Heart left ventricle (tissue), 16 donors: Measurements from ENCODE around the gene ZNF543. TPM values are rescaled to one million over a fixed set of nuclear protein-coding genes. Genes with fewer than 3 reads are reported as not detected.
"Not testable (repeated sequence)": the region's sequence is repeated elsewhere in the genome, so short reads cannot be mapped to it uniquely, and the experiment has no call there.

Experiments
- ATAC-seq, 4 donors: fragments of 200-7000 bp; cut with Tn5 transposase; one replicate each; pipeline ENCODE4 v1.9.1; 2020 to 2022; ENCODE audit warnings: moderate library complexity in 4 of 4, mild to moderate bottlenecking in 3 of 4, moderate number of reproducible peaks in 1 of 4
- DNase-seq, 5 donors: peaks; one replicate each; pipeline ENCODE4 v3.0.0-alpha.2; 2020
- H3K27ac ChIP-seq, 12 donors: fragments of 200-600 bp; sonication (generic) in 4 of 12; one replicate each; pipeline versions ENCODE4 v1.5.0 to v1.8.0; 2016 to 2022; ENCODE audit warnings: mild to moderate bottlenecking in 2 of 12
- H3K27me3 ChIP-seq, 9 donors: fragments of 200-600 bp; sonication (generic) in 2 of 9; one replicate each; pipeline versions ENCODE4 v1.5.1 to v1.8.0; 2016 to 2022; ENCODE audit warnings: mild to moderate bottlenecking in 3 of 9
- H3K36me3 ChIP-seq, 9 donors: fragments of 200-600 bp; sonication (generic) in 2 of 9; one replicate each; pipeline versions ENCODE4 v1.5.0 to v1.8.0; 2018 to 2022; ENCODE audit warnings: mild to moderate bottlenecking in 2 of 9
- H3K4me1 ChIP-seq, 12 donors: fragments of 200-600 bp; sonication (generic) in 4 of 12; one replicate each; pipeline versions ENCODE4 v1.5.0 to v1.8.0; 2016 to 2022; ENCODE audit warnings: mild to moderate bottlenecking in 3 of 12
- H3K4me3 ChIP-seq, 12 donors: fragments of 200-600 bp; sonication (generic) in 4 of 12; one replicate each; pipeline versions ENCODE4 v1.5.0 to v1.8.0; 2017 to 2022; ENCODE audit warnings: mild to moderate bottlenecking in 9 of 12, moderate library complexity in 4 of 12
- H3K9me3 ChIP-seq, 12 donors: fragments of 200-600 bp; sonication (generic) in 4 of 12; one replicate each; pipeline versions ENCODE4 v1.5.0 to v1.8.0; 2016 to 2022; ENCODE audit warnings: mild to moderate bottlenecking in 1 of 12
- POLR2A ChIP-seq, 2 donors: fragments of 450-650 bp; IDR thresholded peaks; one replicate each; pipeline ENCODE4 v1.6.1; 2017; ENCODE audit warnings: antibody characterized with exemption in 2 of 2, mild to moderate bottlenecking in 2 of 2, moderate library complexity in 2 of 2
- WGBS, 4 donors: extraction: QIAGEN DNeasy Blood & Tissue Kit in 2 of 4; methylation state at CpG; one replicate each; pipeline versions ENCODE4 v1.1.5 to v1.1.7; 2013 to 2018; 5-methylcytosine and 5-hydroxymethylcytosine counted together
- intact Hi-C, 10 donors: fragments of 100-400 bp; cut with DNase I; formaldehyde crosslinking; loops; one replicate each; pipeline versions ENCODE4 v1.11.1 to v1.14.2; 2022
- polyA plus RNA-seq, 2 donors: library from polyadenylated mRNA; stranded (reverse); fragments of 200-250 nt; gene quantifications; one replicate each; pipeline ENCODE4 v1.2.3, GENCODE V29; 2013
- total RNA-seq, 9 donors: library from RNA; depleted of rRNA in 2 of 9; stranded (reverse); fragments of >200 nt in 2 of 9; fragmentation: NEBNext Ultra II Directional in 3 of 9; extraction: Animal tissue kit (Norgen Biotek cat#: 25700) in 3 of 9; gene quantifications; one replicate each; pipeline versions ENCODE4 v1.1.0 to v1.2.4, GENCODE V29; 2016 to 2023
- TF ChIP-seq, protein P1 (sequence below), 12 donors: fragments of 200-600 bp; sonication (generic) in 4 of 12; IDR thresholded peaks; one replicate each; pipeline versions ENCODE4 v1.5.0 to v1.8.0; 2018 to 2022; ENCODE audit warnings: antibody characterized with exemption in 12 of 12, mild to moderate bottlenecking in 5 of 12
- donor health status: ischemic (EF 13 %, LVEDD 7.1; RV severe dilation, severe dysfunction).
- donor health status: healthy with polysubstance abuse.
- donor health status: DM: no; HTN: yes; CAD: no.
- donor health status: DM: no; HTN: no; CAD: no.
- donor health status: ischemic (EF 25% LVEDD 6.9; RV normal size, moderate dysfunction).
- donor health status: ischemic (EF 25% LVEDD 5.7; RV mildly dilated, moderate dysfunction).
- donor health status: healthy.
- donor health status: DM: yes; HTN: yes; CAD: no.
- donor health status: ischemic (EF 35%, LVEDD 5.7; RV mildly dilated, moderate dysfunction).
- donor health status: nonischemic (EF 11% LVEDD 7.7; RV severe dilation, severe dysfunction).
- donor health status: DM: yes; HTN: yes; CAD: no.
- donor health status: PGD.
- donor health status: ischemic (EF 29% LVEDD 5.4; RV normal size, mild dysfunction).
- donor health status: nonischemic (EF 23%, LVEDD 6.1; RV moderate dilation, normal function).

Gene ZNF543
- total and polyA plus RNA-seq, 11 donors = 1.6 to 9.1 (median 6.4) TPM

DNA sequence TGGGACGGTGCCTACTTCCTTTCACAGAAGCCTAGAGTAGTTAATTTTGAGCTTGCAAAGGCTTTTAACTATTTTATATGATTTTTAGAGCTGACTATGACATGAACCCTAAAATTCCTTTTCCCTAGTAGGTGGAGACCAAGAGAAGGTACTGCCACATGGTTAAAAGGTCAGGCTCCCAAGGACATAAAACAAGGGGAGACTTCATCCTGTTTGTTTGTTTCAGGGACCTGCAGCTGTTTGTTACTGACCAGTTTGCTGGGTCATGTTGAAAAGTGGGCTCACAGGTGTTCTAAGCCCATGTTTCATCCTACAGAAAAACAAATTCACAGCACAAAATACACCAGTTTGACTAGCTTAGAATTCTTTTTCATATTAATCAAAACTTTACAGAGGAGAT is 43.8 kb upstream of the ZNF543 start:
- H3K4me3 ChIP-seq = no peak overlapping the region
- no peak for DNase-seq
- intact Hi-C loops = loop anchor here in 4 of 10 donors (5.0 kb wide), 2 partner anchors 34 to 46 kb away; partner anchors contain the start of genes ZNF805 (in 3 of the 4) and ZNF543 (in 1 of the 4)
- WGBS, 4 donors = 75 to 100% (median 81%) methylated on average over 1 of the region's 1 CpG
- no peaks in the 10 kb centered on the region for H3K27me3 ChIP-seq
- peaks cover 0 to 27% (median 4%) of the 10 kb centered on the region in 9 donors for H3K36me3 ChIP-seq
- no peak for ATAC-seq
- H3K4me1 ChIP-seq = peaks cover under 1 to 16% (median 9%) of the 10 kb centered on the region in 12 donors
- TF ChIP-seq, protein P1, sequence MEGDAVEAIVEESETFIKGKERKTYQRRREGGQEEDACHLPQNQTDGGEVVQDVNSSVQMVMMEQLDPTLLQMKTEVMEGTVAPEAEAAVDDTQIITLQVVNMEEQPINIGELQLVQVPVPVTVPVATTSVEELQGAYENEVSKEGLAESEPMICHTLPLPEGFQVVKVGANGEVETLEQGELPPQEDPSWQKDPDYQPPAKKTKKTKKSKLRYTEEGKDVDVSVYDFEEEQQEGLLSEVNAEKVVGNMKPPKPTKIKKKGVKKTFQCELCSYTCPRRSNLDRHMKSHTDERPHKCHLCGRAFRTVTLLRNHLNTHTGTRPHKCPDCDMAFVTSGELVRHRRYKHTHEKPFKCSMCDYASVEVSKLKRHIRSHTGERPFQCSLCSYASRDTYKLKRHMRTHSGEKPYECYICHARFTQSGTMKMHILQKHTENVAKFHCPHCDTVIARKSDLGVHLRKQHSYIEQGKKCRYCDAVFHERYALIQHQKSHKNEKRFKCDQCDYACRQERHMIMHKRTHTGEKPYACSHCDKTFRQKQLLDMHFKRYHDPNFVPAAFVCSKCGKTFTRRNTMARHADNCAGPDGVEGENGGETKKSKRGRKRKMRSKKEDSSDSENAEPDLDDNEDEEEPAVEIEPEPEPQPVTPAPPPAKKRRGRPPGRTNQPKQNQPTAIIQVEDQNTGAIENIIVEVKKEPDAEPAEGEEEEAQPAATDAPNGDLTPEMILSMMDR (IDR thresholded peaks at IDR 0.05) = no peak
- TF ChIP-seq POLR2A (IDR thresholded peaks at IDR 0.05) = no peak
- no peaks in the 10 kb centered on the region for H3K9me3 ChIP-seq
- H3K27ac ChIP-seq = no peak overlapping the region

DNA sequence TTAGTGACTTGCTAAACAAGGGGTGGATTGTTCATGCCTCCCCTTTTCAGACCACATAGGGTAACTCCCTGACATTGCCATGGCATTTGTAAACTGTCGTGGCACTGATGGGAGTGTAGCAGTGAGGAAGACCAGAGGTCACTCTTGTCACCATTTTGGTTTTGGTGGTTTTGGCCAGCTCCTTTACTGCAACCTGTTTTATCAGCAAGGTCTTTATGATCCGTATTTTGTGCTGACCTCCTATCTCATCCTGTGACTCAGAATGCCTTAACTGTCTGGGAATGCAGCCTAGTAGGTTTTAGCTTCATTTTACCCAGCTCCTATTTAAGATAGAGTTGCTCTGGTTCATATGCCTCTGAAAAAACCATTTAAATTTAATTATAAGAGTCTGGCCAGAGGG is 41.8 kb upstream of the ZNF543 start:
- not testable (repeated sequence) for H3K27ac ChIP-seq, H3K9me3 ChIP-seq, DNase-seq, H3K27me3 ChIP-seq, H3K4me3 ChIP-seq, ATAC-seq
- intact Hi-C loops = loop anchor here in 4 of 10 donors (5.0 kb wide), 2 partner anchors 36 to 44 kb away; partner anchors contain the start of genes ZNF805 (in 3 of the 4) and ZNF543 (in 1 of the 4)
- WGBS, 4 donors = 73 to 76% (median 74%) methylated on average over 2 of the region's 2 CpGs
- Histone ChIP-seq H3K4me1 (peaks cover 8 to 35% (median 24%) of the 10 kb centered on the region in 12 donors), H3K36me3 (peaks cover 0 to 21% (median 6%) of the 10 kb centered on the region in 9 donors)

DNA sequence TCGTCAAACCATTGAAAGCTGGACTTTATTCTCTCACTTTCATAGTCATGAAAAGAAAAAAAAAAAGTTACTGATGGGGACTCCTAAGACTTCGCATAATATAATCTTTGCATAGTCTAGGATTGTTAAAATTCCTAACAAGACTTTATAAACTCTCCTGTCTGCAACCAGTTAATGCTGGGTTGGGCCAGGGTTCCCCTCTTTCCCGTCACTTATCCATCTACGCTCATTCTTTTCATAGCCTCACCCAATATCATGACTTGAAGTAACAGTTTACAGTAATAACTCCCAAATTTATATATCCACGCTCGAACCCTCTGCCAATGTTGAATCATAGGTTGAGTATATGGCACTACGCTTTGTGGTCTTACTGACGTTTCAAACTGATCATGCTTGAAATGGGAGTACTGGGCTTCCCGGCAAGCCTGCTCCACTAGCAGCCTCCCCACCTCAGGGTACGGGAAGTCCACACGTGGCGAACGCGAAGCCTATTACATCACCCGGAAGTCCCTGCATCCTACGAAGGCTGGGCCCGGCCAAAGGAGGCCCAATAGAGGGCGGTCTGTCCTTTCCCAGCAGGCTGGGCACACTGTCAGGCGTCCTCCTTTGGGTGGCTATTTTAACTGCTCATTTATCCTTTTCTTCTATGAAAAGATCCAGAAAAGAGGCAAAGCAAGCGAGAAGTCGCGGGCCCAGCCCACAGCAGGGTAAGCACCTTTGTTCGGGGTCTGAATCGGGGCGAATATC is 40.7 kb upstream of the ZNF543 start:
- peak in 1 of 2 donors; percentile 54 for TF ChIP-seq POLR2A (IDR thresholded peaks at IDR 0.05)
- TF ChIP-seq, protein P1 (IDR thresholded peaks at IDR 0.05) = peak in 10 of 12 donors; percentile 11 to 66 (median 46)
- peaks cover 8 to 45% (median 29%) of the 10 kb centered on the region in 12 donors for H3K4me1 ChIP-seq
- no peaks in the 10 kb centered on the region for H3K9me3 ChIP-seq
- no peaks in the 10 kb centered on the region for H3K27me3 ChIP-seq
- 4 to 6% (median 5%) methylated on average over 25 of the region's 25 CpGs for WGBS, 4 donors
- intact Hi-C loops = loop anchor here in 9 of 10 donors (1.0 to 10.0 kb wide), 10 partner anchors 37 to 83 kb away; partner anchors contain the start of genes ZNF805 (in 7 of the 9), ZNF304 (in 5 of the 9), ZNF543 (in 3 of the 9) and TRAPPC2B (in 1 of the 9)
- peak; percentile 96 to 98 (median 97) for ATAC-seq
- H3K36me3 ChIP-seq = peaks cover 0 to 24% (median 15%) of the 10 kb centered on the region in 9 donors
- peak; percentile 92 to 95 (median 92) for DNase-seq
- peak overlapping the region; percentile 94 to 100 (median 99) for H3K27ac ChIP-seq
- H3K4me3 ChIP-seq = peak overlapping the region; percentile 68 to 99 (median 92)

DNA sequence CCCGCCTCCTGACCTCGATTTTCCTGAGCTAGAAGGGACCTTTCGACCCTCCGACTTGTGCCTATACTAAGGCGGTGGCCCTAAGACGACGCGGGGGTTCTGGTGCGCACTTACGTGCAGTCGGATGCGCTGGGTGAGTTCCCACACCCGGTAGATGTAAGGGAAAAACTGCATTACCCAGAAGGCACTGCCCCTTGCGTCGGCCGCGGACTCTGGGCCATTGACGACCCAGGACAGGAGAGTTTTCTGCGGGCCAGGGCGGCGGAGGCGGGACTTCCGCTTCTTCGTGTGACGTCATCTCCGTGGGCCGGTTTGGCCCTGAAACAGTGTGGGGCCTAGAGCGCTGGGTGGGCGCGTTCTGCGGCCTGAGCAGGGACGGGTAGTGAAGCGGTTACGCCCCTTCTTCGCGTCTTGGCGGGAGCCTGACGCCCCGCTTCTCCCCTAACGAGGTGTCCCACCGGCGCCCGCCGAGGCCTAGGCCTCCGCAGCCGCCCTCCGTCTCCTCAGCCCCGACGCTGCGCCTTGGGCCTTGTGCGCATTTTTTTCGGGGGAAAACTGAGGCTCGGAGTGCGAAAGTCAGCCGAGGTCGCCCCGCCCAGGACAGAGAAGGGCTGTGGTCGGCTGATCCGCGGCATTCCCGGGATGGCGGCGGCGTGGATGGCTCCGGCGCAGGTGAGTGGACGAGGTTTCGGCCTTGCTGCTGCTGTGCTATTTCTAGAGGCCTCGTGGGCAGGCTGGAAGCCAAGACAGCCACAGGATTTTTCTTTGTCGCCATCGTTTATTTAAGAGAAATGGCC is 39.9 kb upstream of the ZNF543 start, which contains the start of gene ZNF460:
ZNF460 (plus strand) TSS at position 321 of the 797 bp plus-strand sequence; CDS start at position 643, 322 bp downstream.
- ATAC-seq (peak; percentile 96 to 98 (median 98)), DNase-seq (peak; percentile 96 to 98 (median 98))
- Histone ChIP-seq H3K4me1 (peaks cover 8 to 53% (median 31%) of the 10 kb centered on the region in 12 donors), H3K27ac (peak within 1 kb of the TSS; percentile 94 to 100 (median 99)), H3K4me3 (peak within 1 kb of the TSS; percentile 68 to 99 (median 92)), H3K27me3 (no peaks in the 10 kb centered on the region), H3K36me3 (peaks cover 0 to 28% (median 19%) of the 10 kb centered on the region in 9 donors), H3K9me3 (no peaks in the 10 kb centered on the region)
- 0 to 1% (median 0%) methylated on average over 51 to 71 of the region's 71 CpGs for WGBS, 4 donors
- peak; percentile 22 to 55 for TF ChIP-seq POLR2A (IDR thresholded peaks at IDR 0.05)
- TF ChIP-seq, protein P1 (IDR thresholded peaks at IDR 0.05) = peak in 5 of 12 donors; percentile 2 to 24 (median 9)
- intact Hi-C loops = loop anchor here in 8 of 10 donors (1.0 to 10.0 kb wide), 10 partner anchors 37 to 82 kb away; partner anchors contain the start of genes ZNF304 (in 5 of the 8), ZNF805 (in 4 of the 8), ZNF543 (in 2 of the 8) and TRAPPC2B (in 1 of the 8)
